Mucosa of stomach (tissue), 1 donor: ENCODE measurements around the gene ZNF837.

Experiments used
- H3K27me3 ChIP-seq: one replicate; pipeline ENCODE4 v1.7.0; 2013; ENCODE audit warnings: mild to moderate bottlenecking, low read length; ENCODE audit not compliant: control insufficient read depth, insufficient read depth
- H3K36me3 ChIP-seq: one replicate; pipeline ENCODE4 v1.7.0; 2013; ENCODE audit warnings: low read length; ENCODE audit not compliant: control insufficient read depth, insufficient read depth
- H3K4me1 ChIP-seq: one replicate; pipeline ENCODE4 v1.7.0; 2013; ENCODE audit warnings: mild to moderate bottlenecking, low read length; ENCODE audit not compliant: control insufficient read depth, insufficient read depth
- H3K4me3 ChIP-seq: one replicate; pipeline ENCODE4 v1.7.0; 2013; ENCODE audit warnings: low read length
- H3K9ac ChIP-seq: one replicate; pipeline ENCODE4 v1.7.0; 2013; ENCODE audit warnings: mild to moderate bottlenecking, low read length, moderate library complexity
- H3K9me3 ChIP-seq: one replicate; pipeline ENCODE4 v1.7.0; 2013; ENCODE audit warnings: mild to moderate bottlenecking, low read length, moderate library complexity; ENCODE audit not compliant: control insufficient read depth
- donor health status: Pancreatic carcinoma.

The ZNF837 gene

DNA sequence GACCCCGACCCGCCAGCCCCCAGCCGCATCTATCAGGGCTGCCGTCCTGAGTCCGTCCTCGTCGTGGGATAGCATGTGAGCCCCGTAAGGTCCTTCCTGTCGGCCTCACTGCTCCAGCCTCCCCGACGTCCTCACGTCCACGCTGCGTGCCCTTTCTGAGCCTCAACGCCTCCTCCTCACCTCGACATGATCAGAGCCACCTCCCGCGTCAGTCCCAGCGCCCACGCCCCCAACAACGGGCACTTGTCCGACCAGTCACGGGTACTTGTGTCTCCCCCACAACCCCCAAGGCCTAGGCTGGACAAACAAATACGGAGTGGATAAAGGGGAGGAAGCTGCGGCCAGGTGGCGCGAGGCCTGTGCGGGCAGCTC is 18.9 kb downstream of the ZNF837 start:
- Histone ChIP-seq H3K4me3 (peak overlapping the region; percentile 96), H3K9ac (peak overlapping the region; percentile 91), H3K36me3 (no peaks in the 10 kb centered on the region), H3K4me1 (peaks cover 6% of the 10 kb centered on the region), H3K9me3 (no peaks in the 10 kb centered on the region), H3K27me3 (peaks cover 7% of the 10 kb centered on the region)

DNA sequence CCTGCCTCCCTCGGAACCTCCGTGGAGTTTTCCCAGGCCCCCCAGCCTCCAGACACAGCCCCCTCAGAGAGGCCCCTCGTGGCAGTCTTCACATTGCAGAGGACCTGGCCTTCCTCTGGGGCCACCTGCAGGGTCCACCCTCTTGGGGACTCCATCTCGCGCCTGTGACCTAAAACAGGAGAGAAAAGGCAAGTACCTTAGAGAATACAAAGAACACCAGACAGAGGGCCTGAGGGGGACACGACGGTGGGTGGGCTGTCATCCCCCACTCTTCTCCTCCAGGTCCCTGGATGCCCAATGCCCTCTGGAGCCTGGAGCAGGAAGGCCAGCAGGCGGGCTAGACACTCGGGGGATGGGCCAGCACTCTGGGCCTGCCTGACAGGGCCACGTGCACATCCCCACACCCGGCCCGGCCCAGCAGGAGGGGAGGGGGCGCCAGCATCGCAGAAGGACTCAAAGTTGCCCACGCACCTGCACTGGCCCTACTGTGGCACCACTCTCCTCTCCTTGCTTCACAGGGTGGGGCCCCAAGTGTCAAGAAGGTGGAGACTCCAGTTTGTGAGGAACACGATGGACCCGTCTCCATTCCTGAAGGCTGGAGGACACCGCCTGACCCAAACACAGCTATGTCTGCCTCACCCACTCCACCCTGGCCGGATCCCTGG is 23.2 kb downstream of the ZNF837 start:
- Histone ChIP-seq H3K4me3 (no peak overlapping the region), H3K4me1 (peaks cover 6% of the 10 kb centered on the region), H3K36me3 (no peaks in the 10 kb centered on the region), H3K9ac (no peak overlapping the region), H3K9me3 (no peaks in the 10 kb centered on the region), H3K27me3 (peaks cover 39% of the 10 kb centered on the region)

DNA sequence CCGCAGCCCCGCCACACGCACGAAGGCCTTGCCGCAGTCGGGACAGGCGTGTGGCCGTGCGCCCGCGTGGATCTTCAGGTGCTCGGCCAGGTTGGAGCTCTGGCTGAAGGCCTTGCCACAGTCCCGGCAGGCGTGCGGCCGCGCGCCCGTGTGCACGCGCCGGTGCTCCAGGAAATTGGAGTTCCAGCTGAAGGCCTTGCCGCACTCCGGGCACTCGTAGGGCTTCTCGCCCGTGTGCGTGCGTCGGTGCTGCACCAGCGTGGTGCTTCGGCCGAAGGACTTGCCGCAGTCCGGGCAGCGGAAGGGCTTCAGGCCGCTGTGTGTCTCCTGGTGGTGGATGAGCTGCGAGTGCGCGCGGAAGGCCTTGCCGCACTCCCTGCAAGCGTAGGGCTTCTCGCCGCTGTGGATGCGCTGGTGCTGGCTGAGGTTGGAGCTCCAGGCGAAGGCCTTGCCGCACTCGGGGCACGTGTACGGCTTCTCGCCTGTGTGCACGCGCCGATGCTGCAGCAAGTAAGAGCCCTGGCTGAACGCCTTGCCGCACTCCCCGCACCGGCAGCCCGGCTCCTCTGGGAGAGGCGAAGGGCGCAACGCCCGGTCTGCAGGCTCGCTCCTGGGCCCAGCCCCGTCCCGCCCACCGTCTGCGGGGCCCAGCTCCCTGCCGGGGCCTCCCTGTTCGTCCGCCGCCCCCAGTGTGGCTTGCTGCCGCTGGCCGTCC is 23.9 kb downstream of the ZNF837 start:
- H3K9me3 ChIP-seq = no peaks in the 10 kb centered on the region
- no peaks in the 10 kb centered on the region for H3K36me3 ChIP-seq
- H3K9ac ChIP-seq = no peak overlapping the region
- H3K27me3 ChIP-seq = peaks cover 45% of the 10 kb centered on the region
- no peak overlapping the region for H3K4me3 ChIP-seq
- peaks cover 5% of the 10 kb centered on the region for H3K4me1 ChIP-seq

DNA sequence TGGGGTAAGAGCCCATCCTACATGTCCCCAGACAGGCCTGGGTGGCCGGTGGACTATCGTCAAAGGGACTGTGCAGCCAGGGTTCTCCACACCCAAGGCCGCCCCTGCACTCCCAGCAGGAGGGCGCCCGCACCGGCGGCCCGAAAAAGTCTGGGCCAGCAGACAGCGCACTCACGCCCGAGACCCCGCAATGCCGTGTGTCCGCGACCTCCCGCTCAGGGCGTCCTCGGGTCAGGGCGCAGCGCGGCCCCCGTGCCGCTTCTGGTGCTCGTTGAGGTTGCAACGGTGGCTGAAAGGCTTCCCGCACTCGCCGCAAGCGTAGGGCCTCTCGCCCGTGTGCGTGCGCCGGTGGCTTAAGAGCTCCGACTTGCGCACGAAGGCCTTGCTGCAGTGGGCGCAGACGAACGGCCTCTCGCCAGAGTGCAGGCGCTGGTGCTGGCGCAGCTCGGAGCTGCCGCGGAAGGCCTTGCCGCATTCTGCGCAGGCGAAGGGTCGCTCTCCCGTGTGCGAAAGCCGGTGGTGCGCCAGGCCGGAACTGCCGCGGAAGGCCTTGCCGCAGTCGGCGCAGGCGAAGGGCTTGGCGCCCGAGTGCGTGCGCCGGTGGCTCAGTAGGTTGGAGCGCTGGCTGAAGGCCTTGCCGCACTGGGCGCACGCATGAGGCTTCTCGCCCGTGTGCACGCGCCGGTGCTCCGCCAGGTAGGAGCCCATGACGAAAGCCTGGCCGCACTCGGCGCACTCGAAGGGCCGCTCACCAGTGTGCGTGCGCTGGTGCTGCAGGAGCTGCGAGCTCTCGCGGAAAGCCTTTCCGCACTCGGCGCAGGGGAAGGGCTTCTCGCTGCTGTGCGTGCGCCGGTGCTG is 24.7 kb downstream of the ZNF837 start:
- no peak overlapping the region for H3K9ac ChIP-seq
- peaks cover 48% of the 10 kb centered on the region for H3K27me3 ChIP-seq
- no peak overlapping the region for H3K4me3 ChIP-seq
- no peaks in the 10 kb centered on the region for H3K36me3 ChIP-seq
- H3K4me1 ChIP-seq = no peaks in the 10 kb centered on the region
- H3K9me3 ChIP-seq = no peaks in the 10 kb centered on the region

DNA sequence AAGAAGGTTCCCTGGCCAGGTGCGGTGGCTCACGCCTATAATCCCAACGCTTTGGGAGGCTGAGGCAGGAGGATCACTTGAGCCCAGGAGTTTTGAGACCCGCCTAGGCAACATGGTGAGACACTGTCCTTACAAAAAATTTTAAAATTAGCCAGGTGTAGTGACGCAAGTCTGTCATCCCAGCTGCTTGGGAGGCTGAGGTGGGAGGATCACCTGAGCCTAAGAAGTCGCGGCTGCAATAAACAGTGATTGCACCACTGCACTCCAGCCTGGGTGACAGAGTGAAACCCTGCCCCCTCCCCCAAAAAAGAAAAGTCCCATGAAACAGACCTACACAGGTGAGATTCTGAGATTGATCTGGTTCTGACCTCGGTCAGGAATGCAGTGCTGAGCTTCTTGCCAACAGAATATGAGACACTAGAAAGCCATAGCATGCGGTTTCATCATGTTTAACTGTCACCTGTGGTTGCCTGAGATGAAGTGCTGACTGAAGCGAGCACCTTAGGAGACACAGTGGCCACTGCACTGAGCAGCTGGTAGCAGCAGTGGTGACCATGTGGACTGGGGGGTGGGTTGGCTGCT is 25.5 kb downstream of the ZNF837 start:
- no peaks in the 10 kb centered on the region for H3K4me1 ChIP-seq
- H3K27me3 ChIP-seq = peaks cover 57% of the 10 kb centered on the region
- H3K36me3 ChIP-seq = no peaks in the 10 kb centered on the region
- no peak overlapping the region for H3K9ac ChIP-seq
- no peaks in the 10 kb centered on the region for H3K9me3 ChIP-seq
- H3K4me3 ChIP-seq = no peak overlapping the region

- Histone ChIP-seq H3K9ac (no peak overlapping the region), H3K27me3 (peaks cover 64% of the 10 kb centered on the region), H3K9me3 (no peaks in the 10 kb centered on the region), H3K36me3 (no peaks in the 10 kb centered on the region), H3K4me3 (no peak overlapping the region), H3K4me1 (no peaks in the 10 kb centered on the region)
These were observed 26.3 kb downstream of the ZNF837 start for GRCh38 chr19:58354478-58355030.

DNA sequence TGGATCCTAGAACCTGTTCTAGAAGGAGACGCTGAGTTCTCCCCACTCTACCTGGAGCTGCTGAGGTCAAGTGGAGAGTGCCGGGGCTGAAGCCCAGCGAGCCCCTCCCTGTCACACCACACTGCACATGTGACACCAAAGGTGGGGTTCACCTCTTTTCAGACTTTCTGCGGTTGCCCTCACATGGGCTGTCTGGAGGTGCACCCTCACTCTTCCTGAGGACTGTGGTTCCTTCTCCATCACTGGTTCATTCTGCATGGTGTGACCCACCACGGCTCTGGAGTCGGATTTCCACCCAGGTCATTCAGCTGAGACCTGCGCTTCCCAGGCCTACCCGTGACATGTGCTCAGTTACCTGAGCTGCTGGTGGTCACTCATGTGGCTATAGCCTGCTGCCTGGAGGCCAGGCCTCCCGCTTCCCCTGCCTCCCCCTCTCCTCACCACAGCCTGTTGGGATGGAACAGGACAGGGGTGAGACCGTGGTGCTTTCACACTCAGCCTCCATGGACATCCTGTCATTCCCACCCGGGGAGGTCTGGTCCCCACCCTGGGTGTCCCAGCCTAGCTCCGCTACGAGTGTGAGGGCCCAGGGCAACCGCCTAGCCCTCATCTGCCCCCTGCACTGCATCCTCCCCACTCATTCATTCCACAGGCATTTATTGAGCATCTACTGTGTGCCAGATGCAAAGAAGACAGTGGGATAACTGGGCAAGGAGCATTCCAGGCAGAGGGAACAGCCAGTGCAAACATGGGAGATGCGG is 26.9 kb downstream of the ZNF837 start:
- no peaks in the 10 kb centered on the region for H3K9me3 ChIP-seq
- no peak overlapping the region for H3K9ac ChIP-seq

DNA sequence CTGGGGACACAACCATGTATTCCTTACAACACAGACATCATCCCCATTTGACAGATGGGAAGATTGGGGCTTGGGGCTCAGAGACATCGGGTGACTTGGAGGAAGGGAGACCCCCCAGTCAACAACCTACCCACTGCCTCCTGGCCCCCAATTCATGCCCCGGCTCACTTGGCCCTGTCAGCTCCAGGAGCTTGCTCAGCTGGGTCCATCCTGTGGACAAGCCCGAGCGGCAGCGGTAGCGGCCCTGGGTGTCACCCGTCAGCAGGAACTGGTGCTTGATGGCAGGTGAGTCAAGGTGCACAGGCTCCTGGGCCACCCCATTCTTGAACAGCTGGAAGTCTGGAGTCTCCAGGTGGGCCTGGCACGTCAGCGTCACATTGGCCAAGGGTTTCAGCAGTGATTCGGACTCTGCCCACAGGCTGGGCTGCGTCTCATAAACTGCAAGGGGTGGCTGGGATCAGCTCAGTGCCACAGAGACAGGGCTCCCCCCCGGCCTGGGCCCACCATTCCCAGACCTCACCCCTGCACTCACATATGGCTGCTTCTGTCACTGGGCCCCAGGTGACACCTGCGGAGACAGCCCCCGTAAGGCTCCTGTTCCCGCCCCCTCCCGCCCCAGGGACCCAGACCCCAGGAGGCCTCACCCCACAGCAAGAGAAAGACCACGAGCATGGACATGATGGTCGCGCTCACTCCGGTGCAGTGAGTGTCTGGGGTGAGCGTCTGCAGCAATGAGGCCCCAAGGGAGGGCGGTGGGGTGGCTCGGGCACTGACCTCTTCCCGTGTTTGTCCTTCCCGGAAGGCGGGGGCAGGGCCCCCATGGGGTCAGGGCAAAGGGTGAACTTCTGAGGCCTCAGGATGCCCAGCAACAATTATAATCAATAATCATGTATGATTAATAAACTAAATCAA is 27.8 kb downstream of the ZNF837 start, which contains the start of gene A1BG:
Gene A1BG, minus strand, starts transcription at position 733 of the 912 bp plus-strand sequence. Its CDS starts 55 bp downstream, at position 678.
- no peaks in the 10 kb centered on the region for H3K4me1 ChIP-seq
- no peaks in the 10 kb centered on the region for H3K36me3 ChIP-seq
- H3K9ac ChIP-seq = no peak within 1 kb of the TSS
- no peak within 1 kb of the TSS for H3K4me3 ChIP-seq
- peaks cover 79% of the 10 kb centered on the region for H3K27me3 ChIP-seq
- H3K9me3 ChIP-seq = no peaks in the 10 kb centered on the region

More for the DNA sequence above, 26.9 kb downstream of the ZNF837 start:
- no peaks in the 10 kb centered on the region for H3K4me1 ChIP-seq
- no peak overlapping the region for H3K4me3 ChIP-seq
- peaks cover 71% of the 10 kb centered on the region for H3K27me3 ChIP-seq
- H3K36me3 ChIP-seq = no peaks in the 10 kb centered on the region

GRCh38 chr19:58351990-58352755 is 28.7 kb downstream of the ZNF837 start:
- Histone ChIP-seq H3K9ac (no peak overlapping the region), H3K4me3 (no peak overlapping the region), H3K4me1 (peaks cover 2% of the 10 kb centered on the region), H3K27me3 (peaks cover 83% of the 10 kb centered on the region), H3K36me3 (no peaks in the 10 kb centered on the region), H3K9me3 (no peaks in the 10 kb centered on the region)

- H3K9ac ChIP-seq = no peak overlapping the region
- H3K9me3 ChIP-seq = no peaks in the 10 kb centered on the region
- peaks cover 84% of the 10 kb centered on the region for H3K27me3 ChIP-seq
- H3K4me1 ChIP-seq = peaks cover 5% of the 10 kb centered on the region
- no peaks in the 10 kb centered on the region for H3K36me3 ChIP-seq
- no peak overlapping the region for H3K4me3 ChIP-seq
These were observed 29.3 kb downstream of the ZNF837 start for GRCh38 chr19:58351558-58351878.
